Measurements from ENCODE around the gene EPHB1.

- no peak for TF ChIP-seq CTCF (conservative IDR thresholded peaks at IDR 0.05)
- no peak for TF ChIP-seq ZFX (IDR thresholded peaks at IDR 0.05)
Measured at GRCh38 chr3:135143474-135143873, 348.4 kb downstream of the EPHB1 start.

Measured in C4-2B (cell line).